Measurements from ENCODE around the gene CCDC87.

Gene CCDC87

DNA sequence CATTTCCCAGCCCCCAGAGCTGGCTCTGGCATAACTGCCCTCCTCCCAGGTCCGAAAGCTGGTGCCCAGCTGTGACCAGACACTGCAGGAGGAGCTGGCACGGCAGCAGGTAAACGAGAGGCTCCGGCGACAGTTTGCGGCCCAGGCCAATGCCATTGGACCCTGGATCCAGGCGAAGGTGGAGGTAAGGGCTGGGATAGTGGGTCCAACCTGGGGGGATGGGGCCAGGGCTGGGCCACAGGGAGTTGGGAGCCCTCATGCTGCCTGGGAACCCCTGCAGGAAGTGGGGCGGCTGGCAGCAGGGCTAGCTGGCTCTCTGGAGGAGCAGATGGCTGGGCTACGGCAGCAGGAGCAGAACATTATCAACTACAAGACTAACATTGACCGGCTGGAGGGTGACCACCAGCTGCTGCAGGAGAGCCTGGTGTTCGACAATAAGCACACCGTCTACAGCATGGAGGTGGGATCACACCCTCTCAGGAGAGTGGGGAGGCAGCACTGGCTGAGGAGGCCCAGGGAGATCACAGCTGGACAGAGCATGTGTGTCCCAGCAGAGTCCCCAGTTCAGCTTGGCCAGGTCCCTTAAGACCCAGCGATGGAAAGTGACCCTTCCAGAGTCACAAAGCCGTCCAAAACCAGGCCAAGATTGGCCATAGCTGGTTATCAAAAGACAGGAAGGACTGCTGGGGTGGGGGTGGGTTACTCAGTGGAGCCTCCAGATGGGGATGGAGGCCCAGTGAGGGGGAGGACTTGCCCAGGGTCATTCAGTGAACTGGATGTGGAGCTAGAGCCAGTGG, 31.5 kb downstream of the CCDC87 start:
- no peak overlapping the region for H3K4me3 Mint-ChIP-seq
- peaks cover 5% of the 10 kb centered on the region for H3K4me1 Mint-ChIP-seq (ENCODE audit: low read depth)
- intact Hi-C loops (cut with micrococcal nuclease) = no loop called here
- no peak overlapping the region for H3K27ac Mint-ChIP-seq
- H3K36me3 Mint-ChIP-seq (ENCODE audit: low read depth) = no peaks in the 10 kb centered on the region
- H3K27me3 Mint-ChIP-seq = peaks cover 37% of the 10 kb centered on the region
- H3K9me3 Mint-ChIP-seq = no peaks in the 10 kb centered on the region

DNA sequence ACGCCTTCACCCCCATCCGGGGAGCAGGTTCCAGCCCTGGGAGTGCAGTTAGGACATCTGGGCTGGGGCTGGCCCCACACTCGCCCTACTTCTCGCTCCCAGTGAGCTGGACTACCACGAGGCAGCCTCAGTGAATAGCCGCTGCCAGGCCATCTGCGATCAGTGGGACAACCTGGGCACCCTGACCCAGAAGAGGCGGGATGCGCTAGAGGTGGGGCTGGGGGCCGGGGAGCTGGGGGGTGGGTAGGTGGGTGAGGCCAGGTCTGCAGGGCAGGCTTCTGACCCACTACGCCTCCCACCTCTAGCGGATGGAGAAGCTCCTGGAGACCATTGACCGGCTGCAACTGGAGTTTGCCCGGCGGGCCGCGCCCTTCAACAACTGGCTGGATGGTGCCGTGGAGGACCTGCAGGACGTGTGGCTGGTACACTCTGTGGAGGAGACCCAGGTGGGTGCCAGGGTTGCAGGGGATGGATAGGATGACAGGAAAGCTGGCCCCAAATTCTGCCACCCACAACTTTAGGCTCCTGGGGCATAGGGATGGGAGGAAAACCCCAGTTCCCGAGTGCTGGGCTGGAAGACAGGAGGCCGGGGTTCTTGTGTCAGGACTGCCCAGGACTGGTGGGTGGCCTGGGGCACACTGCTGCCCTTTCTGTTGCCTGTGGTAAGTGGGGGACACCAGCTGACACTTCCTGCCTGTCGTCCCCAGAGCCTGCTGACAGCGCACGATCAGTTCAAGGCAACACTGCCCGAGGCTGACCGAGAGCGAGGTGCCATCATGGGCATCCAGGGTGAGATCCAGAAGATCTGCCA, 32.8 kb downstream of the CCDC87 start:
- no peak overlapping the region for H3K27ac Mint-ChIP-seq
- no peaks in the 10 kb centered on the region for H3K9me3 Mint-ChIP-seq
- peaks cover 40% of the 10 kb centered on the region for H3K27me3 Mint-ChIP-seq
- no peaks in the 10 kb centered on the region for H3K36me3 Mint-ChIP-seq (ENCODE audit: low read depth)
- H3K4me3 Mint-ChIP-seq = no peak overlapping the region
- intact Hi-C loops (cut with micrococcal nuclease) = no loop called here
- peaks cover 5% of the 10 kb centered on the region for H3K4me1 Mint-ChIP-seq (ENCODE audit: low read depth)

DNA sequence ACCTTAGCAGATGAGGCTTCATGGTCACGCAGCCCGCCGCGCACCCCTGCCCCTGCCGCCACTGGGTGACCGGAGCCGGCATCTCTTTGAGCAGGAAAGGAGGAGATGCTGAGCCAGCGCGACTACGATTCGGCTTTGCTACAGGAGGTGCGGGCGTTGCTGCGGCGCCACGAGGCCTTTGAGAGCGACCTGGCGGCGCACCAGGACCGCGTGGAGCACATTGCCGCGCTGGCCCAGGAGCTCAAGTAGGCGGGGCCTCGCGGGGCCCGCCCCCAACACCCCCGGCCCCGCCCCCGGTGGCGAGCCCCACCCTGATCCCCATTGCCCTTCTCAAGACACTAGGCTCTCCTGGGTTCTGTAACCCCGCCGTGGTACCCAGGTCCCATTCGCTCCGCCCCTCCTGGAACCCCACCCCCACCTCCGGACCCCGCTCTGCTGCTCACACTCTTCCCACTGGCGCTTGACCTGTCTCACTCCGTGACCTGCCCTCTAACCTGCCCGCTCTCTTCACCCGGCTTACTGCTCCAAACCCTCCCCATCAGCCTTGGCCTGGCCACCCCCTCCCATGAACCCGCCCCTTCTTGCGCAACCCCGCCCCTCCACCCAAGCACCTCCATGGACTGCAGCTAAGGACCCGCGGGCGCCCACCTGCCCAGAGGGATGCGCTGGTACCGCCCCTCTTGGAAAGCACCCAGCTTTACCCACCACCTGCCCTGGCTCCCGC, 33.6 kb downstream of the CCDC87 start:
- intact Hi-C loops (cut with micrococcal nuclease) = no loop called here
- no peaks in the 10 kb centered on the region for H3K9me3 Mint-ChIP-seq
- no peak overlapping the region for H3K4me3 Mint-ChIP-seq
- H3K27ac Mint-ChIP-seq = no peak overlapping the region
- H3K27me3 Mint-ChIP-seq = peaks cover 40% of the 10 kb centered on the region
- no peaks in the 10 kb centered on the region for H3K36me3 Mint-ChIP-seq (ENCODE audit: low read depth)
- peaks cover 5% of the 10 kb centered on the region for H3K4me1 Mint-ChIP-seq (ENCODE audit: low read depth)

DNA sequence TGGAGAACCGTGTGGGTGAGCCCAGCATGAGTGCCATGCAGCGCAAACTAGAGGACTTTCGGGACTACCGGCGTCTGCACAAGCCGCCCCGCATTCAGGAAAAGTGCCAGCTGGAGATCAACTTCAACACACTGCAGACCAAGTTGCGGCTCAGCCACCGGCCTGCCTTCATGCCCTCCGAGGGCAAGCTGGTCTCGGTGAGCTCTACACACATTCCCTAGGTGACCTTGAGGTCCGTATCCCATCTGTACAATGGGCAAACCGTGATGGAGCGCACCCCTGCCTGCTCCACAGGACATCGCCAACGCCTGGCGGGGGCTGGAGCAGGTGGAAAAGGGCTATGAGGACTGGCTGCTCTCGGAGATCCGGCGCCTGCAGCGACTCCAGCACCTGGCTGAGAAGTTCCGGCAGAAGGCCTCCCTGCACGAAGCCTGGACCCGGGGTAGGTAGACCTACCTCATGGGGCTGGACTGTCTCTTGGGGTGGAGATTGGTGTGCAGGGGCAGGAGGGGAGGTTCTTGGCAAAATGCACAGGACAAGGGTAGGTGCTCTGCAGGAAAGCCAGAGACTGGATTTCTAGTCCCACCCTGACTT, 35.0 kb downstream of the CCDC87 start:
- no peak overlapping the region for H3K27ac Mint-ChIP-seq
- peaks cover 40% of the 10 kb centered on the region for H3K27me3 Mint-ChIP-seq
- intact Hi-C loops (cut with micrococcal nuclease) = no loop called here
- no peak overlapping the region for H3K4me3 Mint-ChIP-seq
- no peaks in the 10 kb centered on the region for H3K9me3 Mint-ChIP-seq
- H3K4me1 Mint-ChIP-seq (ENCODE audit: low read depth) = peaks cover 5% of the 10 kb centered on the region
- H3K36me3 Mint-ChIP-seq (ENCODE audit: low read depth) = no peaks in the 10 kb centered on the region

DNA sequence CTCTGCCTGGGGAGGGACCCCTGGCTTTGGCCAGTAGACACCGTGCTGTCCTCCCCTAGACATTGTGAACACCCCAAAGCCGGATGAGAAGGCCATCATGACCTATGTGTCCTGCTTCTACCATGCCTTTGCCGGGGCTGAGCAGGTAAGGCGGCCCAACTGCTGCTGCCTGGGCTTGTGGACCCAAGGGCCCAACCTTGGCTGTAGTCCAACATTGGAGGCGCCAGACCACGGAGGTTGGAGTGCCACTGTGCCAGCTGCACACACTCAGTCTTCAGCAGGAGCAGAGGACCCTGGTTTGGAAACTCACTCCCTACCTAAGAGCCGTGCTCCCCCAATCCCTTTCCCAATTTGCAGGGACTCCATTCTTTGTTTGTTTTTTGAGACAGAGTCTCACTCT, 36.8 kb downstream of the CCDC87 start:
- peaks cover 5% of the 10 kb centered on the region for H3K4me1 Mint-ChIP-seq (ENCODE audit: low read depth)
- H3K27ac Mint-ChIP-seq = no peak overlapping the region
- H3K27me3 Mint-ChIP-seq = peaks cover 38% of the 10 kb centered on the region
- intact Hi-C loops (cut with micrococcal nuclease) = no loop called here
- no peaks in the 10 kb centered on the region for H3K36me3 Mint-ChIP-seq (ENCODE audit: low read depth)
- H3K9me3 Mint-ChIP-seq = no peaks in the 10 kb centered on the region
- H3K4me3 Mint-ChIP-seq = no peak overlapping the region

DNA sequence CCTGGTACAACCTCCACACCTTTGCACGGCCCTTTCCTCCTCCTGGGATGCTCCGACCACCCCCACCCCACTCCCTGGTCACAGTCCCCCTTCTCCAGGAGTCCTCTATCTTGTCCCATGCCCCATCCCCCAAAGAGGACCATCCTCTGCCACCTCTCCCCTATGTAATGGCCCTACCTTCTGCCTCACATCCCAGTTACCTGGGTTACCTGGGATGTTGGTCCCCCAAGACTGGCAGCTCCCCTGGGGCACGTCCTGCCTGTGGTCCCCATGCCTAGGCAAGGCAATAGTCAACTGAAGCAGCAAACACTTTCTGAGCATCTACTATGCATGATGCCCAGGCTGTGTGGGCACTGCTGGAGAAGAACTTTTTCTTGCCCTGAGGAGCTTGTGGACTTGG, 37.4 kb downstream of the CCDC87 start:
- Mint-ChIP-seq H3K27ac (no peak overlapping the region), H3K9me3 (no peaks in the 10 kb centered on the region), H3K4me3 (no peak overlapping the region), H3K4me1 (ENCODE audit: low read depth) (peaks cover 5% of the 10 kb centered on the region), H3K27me3 (peaks cover 36% of the 10 kb centered on the region), H3K36me3 (ENCODE audit: low read depth) (no peaks in the 10 kb centered on the region)
- intact Hi-C loops (cut with micrococcal nuclease) = no loop called here

DNA sequence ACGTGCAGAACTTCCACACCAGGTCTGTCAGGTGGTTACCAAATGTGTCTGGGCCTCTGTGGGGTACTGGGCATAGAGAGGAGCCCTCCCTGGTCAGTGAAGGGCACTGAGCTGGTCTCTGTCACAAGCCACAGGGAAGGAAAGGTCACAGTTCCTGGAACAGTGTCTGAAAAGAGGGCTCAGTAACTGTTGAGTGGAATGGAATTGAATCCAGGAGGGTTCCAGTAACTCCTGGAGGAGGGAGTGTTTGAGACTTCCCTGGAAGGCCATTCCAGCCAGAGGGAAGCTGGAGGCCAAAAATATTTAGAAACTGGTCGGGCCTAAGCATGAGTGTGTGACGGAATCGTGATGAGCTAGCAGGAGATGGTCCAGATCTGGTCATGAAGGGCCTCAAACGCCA, 38.3 kb downstream of the CCDC87 start:
- intact Hi-C loops (cut with micrococcal nuclease) = no loop called here

DNA sequence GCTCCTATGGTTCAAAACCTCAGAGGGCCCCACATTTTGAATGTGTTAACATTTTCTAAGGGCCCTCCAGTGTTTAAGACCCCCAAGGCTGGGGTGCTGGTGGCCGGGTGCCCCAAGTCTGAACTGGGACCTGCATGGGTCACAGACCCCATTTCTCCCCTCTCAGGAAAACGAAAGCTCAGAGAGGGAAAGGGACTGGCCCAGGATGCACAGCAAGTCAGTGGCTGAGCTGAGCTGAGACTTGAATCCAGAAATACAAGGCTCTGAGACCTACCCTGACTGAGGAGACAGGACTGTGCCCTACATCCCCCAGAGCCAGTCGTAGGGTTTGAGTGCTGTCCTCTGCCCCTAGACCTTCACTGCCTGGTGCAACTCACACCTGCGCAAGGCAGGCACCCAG, 42.0 kb downstream of the CCDC87 start:
- H3K4me1 Mint-ChIP-seq (ENCODE audit: low read depth) = no peaks in the 10 kb centered on the region
- no peak overlapping the region for H3K27ac Mint-ChIP-seq
- intact Hi-C loops (cut with micrococcal nuclease) = no loop called here
- H3K27me3 Mint-ChIP-seq = peaks cover 40% of the 10 kb centered on the region
- H3K4me3 Mint-ChIP-seq = no peak overlapping the region
- no peaks in the 10 kb centered on the region for H3K9me3 Mint-ChIP-seq
- no peaks in the 10 kb centered on the region for H3K36me3 Mint-ChIP-seq (ENCODE audit: low read depth)

More for the DNA sequence above, 38.3 kb downstream of the CCDC87 start:
- Mint-ChIP-seq H3K36me3 (ENCODE audit: low read depth) (no peaks in the 10 kb centered on the region), H3K9me3 (no peaks in the 10 kb centered on the region), H3K27ac (no peak overlapping the region), H3K4me3 (no peak overlapping the region), H3K27me3 (peaks cover 33% of the 10 kb centered on the region), H3K4me1 (ENCODE audit: low read depth) (peaks cover 4% of the 10 kb centered on the region)

DNA sequence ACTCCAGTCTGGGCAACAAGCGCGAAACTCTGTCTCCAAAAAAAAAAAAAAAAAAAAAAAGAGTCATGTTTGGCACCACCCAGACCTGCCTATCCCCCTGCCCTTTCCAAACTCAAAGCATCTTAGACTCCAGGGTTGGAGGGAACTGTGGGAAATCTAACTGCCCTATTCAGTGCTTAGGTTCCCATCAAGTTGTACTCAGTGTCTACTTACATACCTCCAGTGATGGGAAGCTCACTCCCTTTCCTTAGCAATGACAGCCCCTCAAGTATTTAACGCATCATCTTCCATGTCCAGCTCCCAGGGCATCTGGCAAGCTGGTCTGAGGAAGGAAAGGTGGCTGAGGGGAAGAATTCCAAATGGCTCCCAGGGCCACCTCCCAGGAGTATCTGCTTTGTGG, 43.2 kb downstream of the CCDC87 start:
- H3K4me3 Mint-ChIP-seq = no peak overlapping the region
- intact Hi-C loops (cut with micrococcal nuclease) = no loop called here
- H3K27me3 Mint-ChIP-seq = peaks cover 35% of the 10 kb centered on the region
- peaks cover 6% of the 10 kb centered on the region for H3K4me1 Mint-ChIP-seq (ENCODE audit: low read depth)
- H3K36me3 Mint-ChIP-seq (ENCODE audit: low read depth) = no peaks in the 10 kb centered on the region
- no peaks in the 10 kb centered on the region for H3K9me3 Mint-ChIP-seq
- no peak overlapping the region for H3K27ac Mint-ChIP-seq

DNA sequence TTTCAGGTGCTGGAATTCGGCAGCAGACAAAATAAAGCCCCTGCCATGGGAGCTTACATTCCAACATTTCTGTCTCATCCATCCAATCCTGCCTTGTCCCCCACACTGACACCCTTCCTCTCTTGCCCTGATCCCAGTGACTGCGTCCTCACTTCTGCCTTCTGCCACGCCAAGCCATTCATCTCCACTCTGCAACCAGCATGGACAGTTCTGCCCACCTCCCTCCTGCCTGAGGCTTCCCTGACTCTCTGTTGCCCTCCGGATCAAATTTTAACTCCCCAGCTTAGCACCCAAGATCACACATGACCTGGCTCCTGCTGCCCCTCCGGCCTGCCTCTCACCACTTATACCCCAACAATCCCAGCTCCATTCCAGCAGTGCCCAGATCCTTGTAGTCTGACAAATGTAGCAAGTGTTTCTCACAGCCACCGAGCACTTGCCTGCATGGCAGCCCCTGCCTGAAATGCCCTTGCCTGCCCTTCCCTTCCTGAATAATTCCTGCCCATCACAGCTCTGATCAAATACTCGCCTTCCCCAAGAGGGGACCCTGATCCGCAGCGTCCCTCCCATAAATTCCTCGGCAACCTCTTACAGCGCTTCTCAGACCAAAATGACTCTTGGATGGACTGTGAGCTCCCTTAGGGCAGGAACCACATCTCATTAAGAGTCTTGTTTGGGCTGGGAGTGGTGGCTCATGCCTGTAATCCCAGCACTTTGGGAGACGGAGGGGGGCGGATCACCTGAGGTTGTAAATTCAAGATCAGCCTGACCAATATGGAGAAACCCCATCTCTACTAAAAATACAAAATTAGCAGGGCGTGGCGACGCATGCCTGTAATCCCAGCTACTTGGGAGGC, 43.9 kb downstream of the CCDC87 start:
- Mint-ChIP-seq H3K36me3 (ENCODE audit: low read depth) (no peaks in the 10 kb centered on the region), H3K4me1 (ENCODE audit: low read depth) (peaks cover 12% of the 10 kb centered on the region), H3K9me3 (no peaks in the 10 kb centered on the region), H3K4me3 (no peak overlapping the region), H3K27ac (no peak overlapping the region), H3K27me3 (peaks cover 35% of the 10 kb centered on the region)
- intact Hi-C loops (cut with micrococcal nuclease) = no loop called here

DNA sequence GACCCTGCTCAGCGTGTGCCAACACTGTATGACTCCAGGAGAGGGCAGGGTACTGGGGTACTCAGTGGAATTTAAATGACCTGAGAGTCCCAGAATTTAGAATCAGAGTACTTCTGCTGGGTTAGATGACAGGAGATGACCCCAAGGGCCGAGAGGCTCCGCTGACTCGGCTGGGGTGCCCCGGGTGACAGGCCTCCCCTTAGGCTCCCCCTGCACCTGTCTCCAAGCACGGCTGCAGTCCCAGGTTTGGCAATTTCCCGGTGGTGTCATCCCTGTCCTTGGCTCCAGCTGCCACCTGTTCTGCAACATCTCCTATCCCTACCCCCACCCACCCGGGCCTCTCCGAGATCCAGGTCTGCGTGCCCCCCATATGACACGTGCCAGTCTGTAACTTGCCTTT, 44.8 kb downstream of the CCDC87 start:
- H3K27ac Mint-ChIP-seq = no peak overlapping the region
- H3K36me3 Mint-ChIP-seq (ENCODE audit: low read depth) = peaks cover 7% of the 10 kb centered on the region
- H3K4me1 Mint-ChIP-seq (ENCODE audit: low read depth) = peaks cover 22% of the 10 kb centered on the region
- H3K4me3 Mint-ChIP-seq = no peak overlapping the region
- H3K27me3 Mint-ChIP-seq = peaks cover 35% of the 10 kb centered on the region
- H3K9me3 Mint-ChIP-seq = no peaks in the 10 kb centered on the region
- intact Hi-C loops (cut with micrococcal nuclease) = no loop called here

DNA sequence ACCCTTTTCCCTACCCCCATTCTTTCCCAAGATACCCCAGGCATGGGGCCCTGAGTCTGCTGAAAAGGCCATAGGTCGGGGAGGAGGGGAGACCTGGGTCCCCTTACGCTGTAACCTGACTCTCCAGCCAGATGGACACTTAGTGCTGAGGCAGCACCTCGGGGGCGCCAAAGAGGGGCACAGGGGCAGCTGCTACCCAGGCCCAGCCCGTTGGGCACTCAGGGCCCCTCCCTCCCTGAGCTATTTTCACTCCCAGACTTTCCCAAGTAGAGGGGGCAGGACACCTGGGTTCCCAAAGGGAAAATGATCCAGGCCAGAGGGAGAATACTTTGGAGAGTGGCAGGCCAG, 45.2 kb downstream of the CCDC87 start:
- H3K4me3 Mint-ChIP-seq = no peak overlapping the region
- no peak overlapping the region for H3K27ac Mint-ChIP-seq
- peaks cover 35% of the 10 kb centered on the region for H3K27me3 Mint-ChIP-seq
- H3K9me3 Mint-ChIP-seq = no peaks in the 10 kb centered on the region
- intact Hi-C loops (cut with micrococcal nuclease) = no loop called here
- peaks cover 11% of the 10 kb centered on the region for H3K36me3 Mint-ChIP-seq (ENCODE audit: low read depth)
- H3K4me1 Mint-ChIP-seq (ENCODE audit: low read depth) = peaks cover 26% of the 10 kb centered on the region

DNA sequence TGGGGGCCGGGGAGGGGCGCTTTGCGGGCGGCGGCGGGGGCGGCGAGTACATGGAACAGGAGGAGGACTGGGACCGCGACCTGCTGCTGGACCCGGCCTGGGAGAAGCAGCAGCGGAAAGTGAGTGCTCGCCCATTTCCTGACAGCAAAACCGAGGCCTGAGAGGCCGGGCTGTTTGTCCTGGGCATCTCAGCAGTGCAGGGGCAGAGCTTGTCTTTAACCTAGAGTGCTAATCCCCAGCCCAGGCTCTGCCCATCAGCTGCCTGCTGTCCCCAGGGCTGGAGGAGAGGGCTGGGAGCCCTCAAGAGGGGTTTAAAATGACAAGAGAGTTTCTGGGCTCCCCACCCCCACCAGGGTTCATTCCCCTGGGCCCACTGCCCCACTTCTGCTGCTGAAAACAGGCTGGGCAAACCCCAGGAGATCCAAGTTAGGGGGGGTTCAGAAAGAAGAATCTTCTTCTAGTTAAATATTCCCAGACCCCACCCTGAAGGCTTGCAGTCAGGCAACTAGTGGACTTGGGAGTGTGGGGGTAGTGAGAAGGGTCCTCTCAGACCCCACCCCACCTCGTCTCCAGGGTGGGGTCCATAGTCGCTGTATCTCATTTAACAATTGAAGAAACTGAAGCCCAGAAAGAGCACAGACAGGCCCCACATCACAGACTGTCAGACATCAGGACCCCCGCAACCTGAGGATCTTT, 45.7 kb downstream of the CCDC87 start:
- H3K9me3 Mint-ChIP-seq = no peaks in the 10 kb centered on the region

More for the DNA sequence above, 45.7 kb downstream of the CCDC87 start:
- Mint-ChIP-seq H3K36me3 (ENCODE audit: low read depth) (peaks cover 16% of the 10 kb centered on the region), H3K27ac (no peak overlapping the region), H3K27me3 (peaks cover 35% of the 10 kb centered on the region), H3K4me3 (no peak overlapping the region), H3K4me1 (ENCODE audit: low read depth) (peaks cover 31% of the 10 kb centered on the region)
- intact Hi-C loops (cut with micrococcal nuclease) = loop anchor here (1.0 kb wide), 1 partner anchor 131 kb away; no protein-coding TSS in a partner anchor

Data from dendritic cell treated with granulocyte-macrophage colony-stimulating factor and Interleukin-4, amounts not matched to agents 40 ng/mL and 50 ng/mL, for 4 days (primary cell).